PFSK-1 (cell line): ENCODE results near the gene EIF4A3.

Experiments used
- FOXP2 ChIP-seq: optimal IDR thresholded peaks from 2 replicates; pipeline ENCODE3; 2011; ENCODE audit warnings: borderline replicate concordance, control low read depth, inconsistent platforms; ENCODE audit not compliant: insufficient read depth; ENCODE audit errors: extremely low read length, extremely low read depth
- POLR2AphosphoS5 ChIP-seq: IDR thresholded peaks from 2 replicates; pipeline ENCODE4 v1.6.1; 2012; ENCODE audit warnings: low read depth, mild to moderate bottlenecking, control low read depth, low read length, moderate library complexity
- REST ChIP-seq, 2 experiments: IDR thresholded peaks; 2 replicates each; pipeline versions ENCODE4 v1.6.1 to v1.8.0; 2011 to 2012; ENCODE audit warnings: low read depth in 2 of 2, low read length in 2 of 2, control low read depth in 1 of 2, inconsistent platforms in 1 of 2, mild to moderate bottlenecking in 1 of 2, moderate library complexity in 1 of 2; ENCODE audit not compliant: insufficient read depth in 1 of 2
- SIN3A ChIP-seq: IDR thresholded peaks from 2 replicates; pipeline ENCODE4 v1.6.1; 2012; ENCODE audit warnings: mild to moderate bottlenecking, low read length, moderate library complexity, borderline replicate concordance; ENCODE audit not compliant: insufficient read depth
- TAF1 ChIP-seq: IDR thresholded peaks from 2 replicates; pipeline ENCODE4 v1.6.1; 2012; ENCODE audit warnings: low read length, control low read depth, borderline replicate concordance; ENCODE audit not compliant: insufficient read depth

GRCh38 chr17:80115159-80115558 is 31.8 kb downstream of the EIF4A3 start:
- no peak for TF ChIP-seq REST (IDR thresholded peaks at IDR 0.05; ENCODE audit: insufficient read depth in 1 of 2, low read depth in 2 of 2, low read length in 2 of 2)
- no peak for TF ChIP-seq POLR2AphosphoS5
- no peak for TF ChIP-seq TAF1
- TF ChIP-seq FOXP2: no peak
- no peak for TF ChIP-seq SIN3A
